ENCODE results near the gene FOXJ2.

DNA sequence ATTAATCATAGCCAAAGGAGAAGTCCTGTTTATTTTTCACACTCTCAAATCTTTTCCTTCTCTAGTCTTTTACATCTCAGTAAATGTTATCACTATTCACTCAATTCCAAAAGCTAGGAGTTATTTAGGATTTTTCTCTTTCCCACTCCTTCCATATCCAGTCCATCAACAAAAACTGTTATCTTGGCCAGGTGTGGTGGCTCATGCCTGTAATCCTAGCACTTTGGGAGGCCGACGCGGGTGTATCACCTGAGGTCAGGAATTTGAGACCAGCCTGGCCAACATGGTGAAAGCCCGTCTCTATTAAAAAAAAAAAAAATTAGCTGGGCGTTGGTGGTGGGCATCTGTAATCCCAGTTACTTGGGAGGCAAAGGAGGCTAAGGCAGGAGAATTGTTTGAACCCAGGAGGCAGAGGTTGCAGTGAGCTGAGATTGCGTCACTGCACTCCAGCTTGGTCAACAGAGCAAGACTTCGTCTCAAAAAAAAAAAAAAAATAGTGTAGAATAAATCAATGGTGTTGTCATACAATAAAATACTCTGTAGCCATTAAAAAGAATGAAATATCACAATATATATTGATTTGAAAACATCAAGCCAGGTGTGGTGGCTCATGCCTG is 46.6 kb upstream of the FOXJ2 start:
- no peak for TF ChIP-seq POLR2AphosphoS5 (IDR thresholded peaks at IDR 0.05)
- no peak for TF ChIP-seq CTCF (IDR thresholded peaks at IDR 0.05)
- TF ChIP-seq EP300 (IDR thresholded peaks at IDR 0.05), result no peak
- no peak for TF ChIP-seq POLR2A (IDR thresholded peaks at IDR 0.05)

Measured in gastroesophageal sphincter (tissue), 3 donors.